SH-SY5Y (cell line): ENCODE results near the gene SLC5A6.

Source experiments
- GATA2 ChIP-seq: IDR thresholded peaks from 2 replicates; pipeline ENCODE4 v1.6.1; 2011; ENCODE audit warnings: mild to moderate bottlenecking, low read depth, low read length
- GATA3 ChIP-seq: IDR thresholded peaks from 2 replicates; pipeline ENCODE4 v1.6.1; 2011; ENCODE audit warnings: low read depth, mild to moderate bottlenecking, low read length, moderate library complexity

DNA sequence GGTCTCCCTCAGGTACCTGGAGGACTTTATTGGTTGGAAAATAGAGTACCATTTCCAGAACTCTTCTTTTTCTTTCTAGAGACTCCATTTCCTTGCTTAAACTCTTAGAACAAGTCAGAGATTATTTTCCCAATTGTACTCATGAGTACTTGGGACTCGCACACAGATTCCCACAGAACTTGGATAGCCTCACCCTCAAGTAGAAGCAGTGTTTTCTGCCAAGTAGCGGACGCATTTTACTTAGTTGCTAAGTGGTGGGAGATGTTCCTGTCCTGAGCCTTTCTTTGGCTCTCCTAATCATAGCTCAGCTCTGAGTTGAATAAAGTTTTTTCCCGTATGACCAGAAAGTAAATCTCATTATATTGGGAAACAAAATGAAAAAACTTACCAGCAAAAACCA, 33.6 kb upstream of the SLC5A6 start:
- TF ChIP-seq GATA3 (no peak), GATA2 (no peak)
